ENCODE measurements around the gene SPATA17. TPM values are rescaled to one million over a fixed set of nuclear protein-coding genes. Genes with fewer than 3 reads are reported as not detected.
"Not testable (repeated sequence)": the region's sequence is repeated elsewhere in the genome, so short reads cannot be mapped to it uniquely, and the experiment has no call there.

SPATA17 gene
- polyA plus RNA-seq, 4 donors: 1.7 to 16.3 (median 14.4) TPM

- no peak for DNase-seq (ENCODE audit: low read depth in 4 of 4, low spot score in 3 of 4)
Measured at GRCh38 chr1:217674028-217674729, 43.0 kb downstream of the SPATA17 start.

- no peak for DNase-seq (ENCODE audit: low read depth in 4 of 4, low spot score in 3 of 4)
Measured at GRCh38 chr1:217681806-217682205, 50.7 kb downstream of the SPATA17 start.

- DNase-seq (ENCODE audit: low read depth in 4 of 4, low spot score in 3 of 4): no peak
Measured at GRCh38 chr1:217687511-217687910, 56.4 kb downstream of the SPATA17 start.

- DNase-seq (ENCODE audit: low read depth in 4 of 4, low spot score in 3 of 4): not testable (repeated sequence)
Measured at GRCh38 chr1:217696140-217696539, 65.0 kb downstream of the SPATA17 start.

- no peak for DNase-seq (ENCODE audit: low read depth in 4 of 4, low spot score in 3 of 4)
Measured at GRCh38 chr1:217703326-217703725, 72.2 kb downstream of the SPATA17 start.

- DNase-seq (ENCODE audit: low read depth in 4 of 4, low spot score in 3 of 4): no peak
Measured at GRCh38 chr1:217712925-217713597, 81.9 kb downstream of the SPATA17 start.

- DNase-seq (ENCODE audit: low read depth in 4 of 4, low spot score in 3 of 4): no peak
Measured at GRCh38 chr1:217715681-217716080, 84.5 kb downstream of the SPATA17 start.

- no peak for DNase-seq (ENCODE audit: low read depth in 4 of 4, low spot score in 3 of 4)
Measured at GRCh38 chr1:217717959-217718358, 86.8 kb downstream of the SPATA17 start.

- DNase-seq (ENCODE audit: low read depth in 4 of 4, low spot score in 3 of 4): no peak
Measured at GRCh38 chr1:217718873-217719272, 87.7 kb downstream of the SPATA17 start.

- no peak for DNase-seq (ENCODE audit: low read depth in 4 of 4, low spot score in 3 of 4)
Measured at GRCh38 chr1:217721692-217722091, 90.5 kb downstream of the SPATA17 start.

GRCh38 chr1:217734973-217735372 lies 103.8 kb downstream of the SPATA17 start:
- DNase-seq (ENCODE audit: low read depth in 4 of 4, low spot score in 3 of 4): no peak

GRCh38 chr1:217747156-217747769 lies 116.1 kb downstream of the SPATA17 start:
- DNase-seq (ENCODE audit: low read depth in 4 of 4, low spot score in 3 of 4): peak in 1 of 4 donors; percentile 1

- DNase-seq (ENCODE audit: low read depth in 4 of 4, low spot score in 3 of 4): no peak
Measured at GRCh38 chr1:217769768-217770167, 138.6 kb downstream of the SPATA17 start.

GRCh38 chr1:217770918-217771317 lies 139.8 kb downstream of the SPATA17 start:
- no peak for DNase-seq (ENCODE audit: low read depth in 4 of 4, low spot score in 3 of 4)

GRCh38 chr1:217776693-217777092 lies 145.5 kb downstream of the SPATA17 start:
- DNase-seq (ENCODE audit: low read depth in 4 of 4, low spot score in 3 of 4): no peak

- no peak for DNase-seq (ENCODE audit: low read depth in 4 of 4, low spot score in 3 of 4)
Measured at GRCh38 chr1:217781056-217781455, 149.9 kb downstream of the SPATA17 start.

- no peak for DNase-seq (ENCODE audit: low read depth in 4 of 4, low spot score in 3 of 4)
Measured at GRCh38 chr1:217791091-217791490, 159.9 kb downstream of the SPATA17 start.

- DNase-seq (ENCODE audit: low read depth in 4 of 4, low spot score in 3 of 4): no peak
Measured at GRCh38 chr1:217805792-217806191, 174.6 kb downstream of the SPATA17 start.

GRCh38 chr1:217812175-217812574 lies 181.0 kb downstream of the SPATA17 start:
- no peak for DNase-seq (ENCODE audit: low read depth in 4 of 4, low spot score in 3 of 4)

GRCh38 chr1:217813031-217813430 lies 181.9 kb downstream of the SPATA17 start:
- no peak for DNase-seq (ENCODE audit: low read depth in 4 of 4, low spot score in 3 of 4)

GRCh38 chr1:217837691-217838090 lies 206.5 kb downstream of the SPATA17 start:
- no peak for DNase-seq (ENCODE audit: low read depth in 4 of 4, low spot score in 3 of 4)

- DNase-seq (ENCODE audit: low read depth in 4 of 4, low spot score in 3 of 4): no peak
Measured at GRCh38 chr1:217839161-217839560, 208.0 kb downstream of the SPATA17 start.
